Common myeloid progenitor, CD34-positive (primary cell): ENCODE data around the gene RERE.

Experiments used
- CTCF ChIA-PET: fragments of 350-600 bp; sonication (Branson Sonifier 250); formaldehyde crosslinking; loops from one replicate; lab custom pipeline; 2021; ENCODE audit warnings: antibody characterized with exemption; lab: Charles Lee
- POLR2A ChIA-PET: fragments of 350-600 bp; sonication (Branson Sonifier 250); formaldehyde crosslinking; loops from one replicate; lab custom pipeline; 2021; ENCODE audit warnings: antibody characterized with exemption; lab: Charles Lee
- DNase-seq, 3 donors: peaks; one replicate each; pipeline versions ENCODE4 v3.0.0 to v3.0.0-alpha.2; 2013
- H3K27ac ChIP-seq, 2 experiments: 1 replicate in 1 of 2; 2 replicates in 1 of 2; pipeline ENCODE4 v1.7.0; 2013; ENCODE audit warnings: inconsistent platforms in 2 of 2, low read length in 2 of 2, mild to moderate bottlenecking in 2 of 2, low read depth in 1 of 2, moderate library complexity in 1 of 2; ENCODE audit not compliant: severe bottlenecking in 2 of 2, insufficient read depth in 1 of 2, poor library complexity in 1 of 2
- H3K27me3 ChIP-seq, 5 experiments: replicated peaks in 2 of 5; 1 replicate in 3 of 5; 2 replicates in 2 of 5; pipeline versions ENCODE4 v1.6.1 to v1.7.0; 2013; ENCODE audit warnings: low read length in 4 of 5, mild to moderate bottlenecking in 2 of 5, moderate library complexity in 2 of 5, inconsistent platforms in 1 of 5; ENCODE audit not compliant: insufficient read depth in 5 of 5, control insufficient read depth in 4 of 5
- H3K36me3 ChIP-seq, 4 experiments: 1 replicate in 2 of 4; 2 replicates in 2 of 4; pipeline versions ENCODE4 v1.6.1 to v1.7.0; 2013; ENCODE audit warnings: low read length in 3 of 4, control low read depth in 1 of 4, mild to moderate bottlenecking in 1 of 4; ENCODE audit not compliant: control insufficient read depth in 4 of 4, insufficient read depth in 4 of 4
- H3K4me1 ChIP-seq, 4 experiments: 1 replicate in 3 of 4; 2 replicates in 1 of 4; pipeline versions ENCODE4 v1.6.1 to v1.7.1; 2013; ENCODE audit warnings: low read length in 3 of 4, mild to moderate bottlenecking in 3 of 4, control low read depth in 1 of 4, inconsistent platforms in 1 of 4, moderate library complexity in 1 of 4; ENCODE audit not compliant: control insufficient read depth in 4 of 4, insufficient read depth in 4 of 4; ENCODE audit errors: control extremely low read depth in 1 of 4
- H3K4me3 ChIP-seq, 7 experiments: 1 replicate in 4 of 7; 2 replicates in 3 of 7; pipeline versions ENCODE4 v1.5.1 to v1.7.0; 2013; ENCODE audit warnings: mild to moderate bottlenecking in 7 of 7, low read length in 6 of 7, moderate library complexity in 6 of 7, inconsistent platforms in 2 of 7, low read depth in 2 of 7, control low read depth in 1 of 7; ENCODE audit not compliant: insufficient read depth in 4 of 7, control insufficient read depth in 1 of 7; ENCODE audit errors: extremely low read depth in 1 of 7
- H3K9me3 ChIP-seq, 5 experiments: 1 replicate in 4 of 5; 2 replicates in 1 of 5; pipeline versions ENCODE4 v1.6.1 to v1.7.1; 2013; ENCODE audit warnings: low read length in 4 of 5, mild to moderate bottlenecking in 2 of 5, inconsistent platforms in 1 of 5, low read depth in 1 of 5, moderate library complexity in 1 of 5; ENCODE audit not compliant: control insufficient read depth in 4 of 5, insufficient read depth in 2 of 5; ENCODE audit errors: control extremely low read depth in 1 of 5
- WGBS: methylation state at CpG from one replicate; pipeline ENCODE4 v1.1.5; 2013; ENCODE audit not compliant: insufficient coverage; 5-methylcytosine and 5-hydroxymethylcytosine counted together

Gene RERE

DNA sequence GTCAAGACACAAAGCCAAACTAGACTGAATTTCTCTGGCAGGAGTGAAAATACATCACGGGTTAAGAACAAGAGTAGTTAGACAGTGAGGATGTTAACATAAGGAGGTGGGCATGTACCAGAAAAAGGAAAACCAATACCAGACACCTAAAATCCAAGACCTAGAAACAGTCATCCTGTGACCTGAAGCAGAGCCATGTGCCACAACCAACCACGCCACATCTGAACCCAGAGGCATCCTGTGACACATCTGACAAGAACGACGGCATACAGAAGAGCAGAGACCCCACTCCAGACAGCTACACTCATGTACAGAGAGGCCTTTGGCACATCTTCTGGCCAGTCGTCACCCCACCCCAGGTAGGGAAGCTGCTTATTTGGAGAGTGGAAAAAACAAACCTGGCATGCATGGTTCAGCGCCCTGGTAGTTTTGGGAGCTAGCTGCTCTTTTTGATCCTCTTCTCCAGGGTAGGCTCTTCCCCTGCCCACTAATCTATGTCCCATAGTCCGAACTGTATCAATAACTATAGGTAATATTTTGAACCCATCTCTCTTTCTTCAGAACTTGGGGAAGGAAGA, 427.4 kb downstream of the RERE start:
- Histone ChIP-seq H3K4me3 (no peak overlapping the region), H3K27me3 (no peaks in the 10 kb centered on the region), H3K27ac (no peak overlapping the region), H3K4me1 (peaks cover 3 to 23% (median 12%) of the 10 kb centered on the region in 4 experiments), H3K36me3 (peaks cover 5 to 41% (median 10%) of the 10 kb centered on the region in 4 experiments), H3K9me3 (no peaks in the 10 kb centered on the region)
- WGBS = 87% methylated on average over 4 of the region's 7 CpGs
- ChIA-PET POLR2A (no interaction called here), CTCF (interaction anchor here (1.2 kb wide), 1 partner anchor 11 kb away, joined by 3 read pairs; no protein-coding TSS in a partner anchor)
- DNase-seq = no peak

DNA sequence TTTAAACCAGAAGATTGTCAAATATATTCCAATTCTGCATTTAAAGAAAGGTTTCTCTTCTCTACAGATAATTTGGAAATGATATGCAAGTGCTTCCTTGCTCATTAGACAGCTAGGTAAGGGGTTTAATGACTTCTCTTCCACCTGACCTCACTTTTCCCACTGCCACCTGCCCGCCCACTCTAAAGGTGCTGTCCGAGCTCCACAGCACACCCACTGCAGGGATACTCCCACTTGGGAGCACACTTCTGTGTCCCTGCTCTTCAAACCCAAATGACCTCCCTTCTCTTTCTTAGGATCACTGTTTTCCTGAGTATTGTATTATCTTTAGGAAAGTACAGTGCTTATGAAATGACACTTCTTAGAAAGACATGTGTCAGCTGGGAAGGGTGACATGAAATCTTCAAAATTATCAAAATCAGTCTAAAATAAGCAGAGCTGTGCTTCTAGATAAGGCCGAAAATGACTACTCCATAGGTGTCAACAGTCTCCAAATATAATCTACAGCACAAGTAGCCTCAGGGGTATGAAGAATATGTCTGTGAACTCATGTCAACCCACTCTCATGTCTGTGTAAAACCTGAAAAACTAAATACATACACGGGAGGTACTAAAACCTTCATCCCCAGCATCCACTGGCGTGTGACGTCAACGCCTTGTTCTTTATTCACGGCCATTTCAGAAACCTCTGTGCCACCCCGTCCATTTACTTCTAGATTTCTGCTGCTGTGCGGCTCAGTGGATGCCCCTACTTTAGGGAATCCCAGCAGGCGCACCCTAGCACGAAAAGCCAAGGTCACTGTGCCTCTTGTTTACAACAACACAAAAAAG, 428.5 kb downstream of the RERE start:
- H3K4me1 ChIP-seq = peaks cover 3 to 26% (median 17%) of the 10 kb centered on the region in 4 experiments
- ChIA-PET POLR2A (no interaction called here), CTCF (interaction anchor here (1.2 to 2.7 kb wide), 2 partner anchors 10 to 12 kb away, joined by 3 to 11 read pairs; no protein-coding TSS in a partner anchor)
- no peaks in the 10 kb centered on the region for H3K9me3 ChIP-seq
- H3K4me3 ChIP-seq = no peak overlapping the region
- no peaks in the 10 kb centered on the region for H3K27me3 ChIP-seq
- H3K36me3 ChIP-seq = peaks cover 7 to 46% (median 12%) of the 10 kb centered on the region in 4 experiments
- H3K27ac ChIP-seq = no peak overlapping the region
- WGBS = 98% methylated on average over 11 of the region's 12 CpGs
- no peak for DNase-seq

DNA sequence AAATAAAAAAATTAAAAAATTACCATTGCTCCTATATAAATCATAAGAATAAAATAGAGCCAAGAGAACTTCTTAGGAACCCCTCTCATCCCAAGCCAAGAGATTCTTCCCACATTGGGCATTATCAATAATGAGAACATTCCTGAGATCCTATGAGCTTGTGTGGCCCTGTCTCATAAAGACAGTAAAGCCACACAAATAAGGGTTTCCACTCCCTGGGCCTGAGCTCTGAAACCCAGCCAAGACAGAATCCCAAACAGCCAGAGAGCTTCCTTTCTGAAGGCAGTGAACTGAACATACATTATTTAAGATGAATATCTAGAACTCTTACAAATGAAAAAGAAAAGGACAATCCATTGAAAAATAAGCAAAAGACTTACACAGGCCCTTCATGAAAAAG, 431.2 kb downstream of the RERE start:
- CTCF ChIA-PET = interaction anchor here (0.9 to 2.7 kb wide), 6 partner anchors 9 to 32 kb away, joined by 3 to 11 read pairs (median 3); no protein-coding TSS in a partner anchor
- no peak for DNase-seq
- Histone ChIP-seq H3K9me3 (no peaks in the 10 kb centered on the region), H3K27me3 (no peaks in the 10 kb centered on the region), H3K36me3 (peaks cover 6 to 44% (median 11%) of the 10 kb centered on the region in 4 experiments), H3K27ac (no peak overlapping the region), H3K4me1 (peaks cover 16 to 45% (median 35%) of the 10 kb centered on the region in 4 experiments), H3K4me3 (no peak overlapping the region)
- POLR2A ChIA-PET = interaction anchor here (0.5 to 0.6 kb wide), 2 partner anchors 242 to 1828 kb away, joined by 3 read pairs; no protein-coding TSS in a partner anchor

GRCh38 chr1:8384577-8384976, 432.9 kb downstream of the RERE start:
- ChIA-PET POLR2A (no interaction called here), CTCF (interaction anchor here (0.6 to 3.1 kb wide), 2 partner anchors 161 to 342 kb away, joined by 3 to 10 read pairs; no protein-coding TSS in a partner anchor)
- no peak overlapping the region for H3K27ac ChIP-seq

DNA sequence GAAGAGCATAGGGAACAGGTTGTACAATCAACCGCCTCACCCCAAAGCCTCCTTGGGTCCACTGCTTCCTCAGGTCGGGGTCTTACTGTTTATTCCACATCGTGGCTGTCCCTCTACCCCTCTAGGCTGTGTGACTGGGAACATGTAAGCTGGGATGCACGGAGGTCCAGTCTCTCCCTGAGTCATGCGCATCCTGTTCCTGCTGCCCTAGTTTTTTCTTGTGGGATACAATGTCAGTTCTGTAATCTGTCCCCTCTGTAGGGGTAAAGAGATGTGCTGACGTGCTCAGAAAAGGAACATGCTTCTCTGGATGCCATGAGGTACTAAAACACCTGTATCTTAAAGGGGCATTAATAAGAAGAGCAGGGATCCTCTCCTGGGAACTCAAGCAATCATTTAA, 433.4 kb downstream of the RERE start:
- DNase-seq = no peak
- Histone ChIP-seq H3K9me3 (no peaks in the 10 kb centered on the region), H3K27ac (no peak overlapping the region), H3K4me1 (peaks cover 16 to 43% (median 33%) of the 10 kb centered on the region in 4 experiments), H3K4me3 (no peak overlapping the region), H3K36me3 (peaks cover 2 to 41% (median 9%) of the 10 kb centered on the region in 4 experiments), H3K27me3 (no peaks in the 10 kb centered on the region)
- ChIA-PET CTCF (interaction anchor here (0.6 to 3.1 kb wide), 4 partner anchors 9 to 343 kb away, joined by 3 to 10 read pairs (median 4); no protein-coding TSS in a partner anchor), POLR2A (no interaction called here)
- WGBS = 91% methylated on average over 6 of the region's 6 CpGs

More at GRCh38 chr1:8384577-8384976, 432.9 kb downstream of the RERE start:
- peaks cover 16 to 38% (median 28%) of the 10 kb centered on the region in 4 experiments for H3K4me1 ChIP-seq
- no peaks in the 10 kb centered on the region for H3K9me3 ChIP-seq
- peaks cover 6 to 46% (median 10%) of the 10 kb centered on the region in 4 experiments for H3K36me3 ChIP-seq
- H3K27me3 ChIP-seq = no peaks in the 10 kb centered on the region
- no peak for DNase-seq
- H3K4me3 ChIP-seq = no peak overlapping the region
- WGBS = 81% methylated on average over 2 of the region's 2 CpGs

DNA sequence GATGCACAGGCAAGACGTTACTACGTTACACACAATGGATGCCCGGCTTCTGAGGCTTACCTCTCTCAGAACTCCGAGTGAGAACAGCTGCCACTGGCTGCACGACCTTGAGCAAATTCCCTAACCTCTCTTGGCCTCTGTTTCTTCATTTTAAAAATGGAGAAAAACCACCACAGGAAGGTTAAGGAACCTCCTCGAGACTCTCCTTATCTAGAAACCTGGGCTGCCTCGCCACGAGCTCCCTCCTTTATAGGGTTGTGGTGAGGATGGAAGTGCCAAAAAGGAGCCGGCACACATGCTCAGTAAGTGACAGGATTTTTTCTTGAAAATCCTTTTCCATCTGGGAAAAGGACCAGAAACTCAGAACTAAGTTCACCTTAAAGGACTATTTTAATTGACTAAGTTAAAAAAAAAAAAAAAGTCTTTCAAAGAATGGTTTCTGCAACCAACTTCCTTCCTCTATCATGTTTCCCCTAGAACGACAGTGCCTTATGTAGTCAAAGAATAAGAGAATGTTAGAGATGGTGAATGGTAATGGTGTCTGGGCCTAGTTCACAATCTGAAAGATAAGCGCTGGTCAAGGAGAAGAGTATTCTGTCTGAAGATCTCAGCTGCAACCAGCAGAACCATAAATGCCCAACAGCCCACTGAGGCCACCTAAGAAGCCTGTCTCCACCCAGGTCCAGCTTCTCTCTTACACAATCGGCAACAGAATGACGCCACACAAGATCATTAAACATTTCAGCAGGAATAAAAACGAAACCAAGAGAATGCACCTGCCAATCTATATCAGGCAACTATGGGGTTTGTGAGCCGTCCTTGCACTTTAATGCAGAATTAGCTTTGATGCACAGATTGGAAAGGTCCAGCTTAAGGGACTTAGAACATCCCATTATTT, 434.6 kb downstream of the RERE start:
- Histone ChIP-seq H3K27ac (peak overlapping the region in 1 of 2 experiments; percentile 35), H3K9me3 (no peaks in the 10 kb centered on the region), H3K4me1 (peaks cover 22 to 54% (median 43%) of the 10 kb centered on the region in 4 experiments), H3K36me3 (peaks cover 0 to 39% (median 10%) of the 10 kb centered on the region in 4 experiments), H3K27me3 (no peaks in the 10 kb centered on the region), H3K4me3 (peak overlapping the region in 4 of 7 experiments; percentile 5 to 49 (median 30))
- CTCF ChIA-PET = interaction anchor here (0.7 to 3.1 kb wide), 6 partner anchors 11 to 344 kb away, joined by 3 to 10 read pairs (median 3); no protein-coding TSS in a partner anchor
- DNase-seq = peak; percentile 19 to 62 (median 59)
- POLR2A ChIA-PET = interaction anchor here (0.6 to 1.0 kb wide), 3 partner anchors 14 to 132 kb away, joined by 3 to 4 read pairs (median 3); no protein-coding TSS in a partner anchor
- 48% methylated on average over 12 of the region's 15 CpGs for WGBS
